ENCODE measurements around the gene FUT3. TPM values are rescaled to one million over a fixed set of nuclear protein-coding genes. Genes with fewer than 3 reads are reported as not detected.
"Not testable (repeated sequence)": the region's sequence is repeated elsewhere in the genome, so short reads cannot be mapped to it uniquely, and the experiment has no call there.

FUT3 gene
- polyA plus RNA-seq (ENCODE audit: insufficient read length in 3 of 3) = under 1 TPM; 0.54 to 0.90 (median 0.64) TPM
- long read RNA-seq, donor 1 = 0 reads
- long read RNA-seq, donor 2 = 0 reads
- long read RNA-seq, donor 3 = 0 reads
- long read RNA-seq, donor 4 = 0 reads
- long read RNA-seq, donor 5 = 0 reads
- long read RNA-seq, donor 6 = 0 reads
- long read RNA-seq, donor 7 = 0 reads
- long read RNA-seq, donor 8 = 0 reads
- long read RNA-seq, donor 9 = 0 reads
- long read RNA-seq, donor 10 = 0 reads
- long read RNA-seq, donor 11 = 0 reads
- long read RNA-seq, donor 12 = 0 reads
- long read RNA-seq, donor 13 = 0 reads
- long read RNA-seq, donor 14 = 0 reads
- long read RNA-seq, donor 15 = 0 reads
- long read RNA-seq, donor 16 = 0 reads

GRCh38 chr19:5851302-5851701, at the start of gene FUT3:
TSS of gene FUT3 (minus strand) at chr19:5851449.
- no peak for DNase-seq

- DNase-seq = no peak
Measured at GRCh38 chr19:5900976-5901375, 49.7 kb upstream of the FUT3 start.

GRCh38 chr19:5899728-5900526, 48.7 kb upstream of the FUT3 start:
- DNase-seq = no peak

- DNase-seq = no peak
Measured at GRCh38 chr19:5897189-5897969, 46.1 kb upstream of the FUT3 start.

- no peak for DNase-seq
Measured at GRCh38 chr19:5896365-5897076, 45.3 kb upstream of the FUT3 start.

GRCh38 chr19:5895890-5896289, 44.6 kb upstream of the FUT3 start:
- no peak for DNase-seq

- DNase-seq = no peak
Measured at GRCh38 chr19:5895409-5895808, 44.2 kb upstream of the FUT3 start.

- DNase-seq = no peak
Measured at GRCh38 chr19:5894704-5895349, 43.6 kb upstream of the FUT3 start.

- DNase-seq = no peak
Measured at GRCh38 chr19:5893907-5894703, 42.9 kb upstream of the FUT3 start.

GRCh38 chr19:5893296-5893903, 42.2 kb upstream of the FUT3 start:
- no peak for DNase-seq

- DNase-seq = no peak
Measured at GRCh38 chr19:5892772-5893275, 41.6 kb upstream of the FUT3 start.

- no peak for DNase-seq
Measured at GRCh38 chr19:5891938-5892771, 40.9 kb upstream of the FUT3 start.

- no peak for DNase-seq
Measured at GRCh38 chr19:5891572-5891937, 40.3 kb upstream of the FUT3 start.

- no peak for DNase-seq
Measured at GRCh38 chr19:5890099-5890498, 38.9 kb upstream of the FUT3 start.

- no peak for DNase-seq
Measured at GRCh38 chr19:5889288-5889971, 38.2 kb upstream of the FUT3 start.

- not testable (repeated sequence) for DNase-seq
Measured at GRCh38 chr19:5884065-5884811, 33.0 kb upstream of the FUT3 start.

GRCh38 chr19:5883157-5883873, 32.1 kb upstream of the FUT3 start:
- not testable (repeated sequence) for DNase-seq
